ENCODE data around the gene TBC1D2. TPM values are rescaled to one million over a fixed set of nuclear protein-coding genes. Genes with fewer than 3 reads are reported as not detected.

TBC1D2 gene
- total RNA-seq, 1 experiment from 2014 or later: 11.1 TPM

GRCh38 chr9:98192503-98193335 is 62.7 kb downstream of the TBC1D2 start, which contains the start of gene CORO2A (continued):
- TF ChIP-seq JAZF1 (CRISPR knock-in tag; IDR thresholded peaks at IDR 0.05): no peak
- TF ChIP-seq ZNF121 (CRISPR knock-in tag; IDR thresholded peaks at IDR 0.05): no peak
- TF ChIP-seq ZNF416 (CRISPR knock-in tag; IDR thresholded peaks at IDR 0.05): no peak; the same call in 1 of the 2 replicates
- TF ChIP-seq SP1 (CRISPR knock-in tag; conservative IDR thresholded peaks at IDR 0.05): peak; percentile 84
- TF ChIP-seq IRF1 (CRISPR knock-in tag; IDR thresholded peaks at IDR 0.05): no peak
- TF ChIP-seq HMGXB4 (CRISPR knock-in tag; IDR thresholded peaks at IDR 0.05): peak; percentile 96
- TF ChIP-seq AR (CRISPR knock-in tag; IDR thresholded peaks at IDR 0.05): no peak
- TF ChIP-seq USF2 (CRISPR knock-in tag; IDR thresholded peaks at IDR 0.05): no peak; the same call in 1 of the 2 replicates
- no peak; the same call in 1 of the 2 replicates for TF ChIP-seq NFYB (CRISPR knock-in tag; conservative IDR thresholded peaks at IDR 0.05; ENCODE audit: low read depth)
- peak; percentile 57; the same call in 1 of the 2 replicates for TF ChIP-seq FOXP1 (CRISPR knock-in tag; IDR thresholded peaks at IDR 0.05; ENCODE audit: borderline replicate concordance)
- no peak for TF ChIP-seq ESRRA (CRISPR knock-in tag; IDR thresholded peaks at IDR 0.05; ENCODE audit: borderline replicate concordance)
- TF ChIP-seq CTCF (IDR thresholded peaks at IDR 0.05): no peak
- no peak for TF ChIP-seq EMX1 (CRISPR knock-in tag; IDR thresholded peaks at IDR 0.05)
- no peak for TF ChIP-seq MXD4 (CRISPR knock-in tag; IDR thresholded peaks at IDR 0.05; ENCODE audit: borderline replicate concordance)
- no peak; the same call in 1 of the 2 replicates for TF ChIP-seq ARID4B (CRISPR knock-in tag; IDR thresholded peaks at IDR 0.05; ENCODE audit: borderline replicate concordance)
- no peak for TF ChIP-seq GTF2I (CRISPR knock-in tag; conservative IDR thresholded peaks at IDR 0.05)
- TF ChIP-seq E2F4 (CRISPR knock-in tag; IDR thresholded peaks at IDR 0.05; ENCODE audit: borderline replicate concordance, low read depth): no peak

Data from WTC11 (cell line).